WTC11 (cell line): ENCODE results near the gene CPEB4. TPM values are rescaled to one million over a fixed set of nuclear protein-coding genes. Genes with fewer than 3 reads are reported as not detected.

Experiments
- ATAC-seq: fragments of 200-7000 bp; cut with Tn5 transposase; 2 replicates; pipeline ENCODE4 v1.10.0; 2021; ENCODE audit warnings: mild to moderate bottlenecking, moderate library complexity
- CTCF ChIA-PET: fragments of 300-600 bp; sonication (Branson Sonifier 250); formaldehyde crosslinking; loops from one replicate; lab custom pipeline; 2021; ENCODE audit warnings: antibody characterized with exemption; lab: Charles Lee
- POLR2A ChIA-PET: fragments of 350-600 bp; sonication (Branson Sonifier 250); formaldehyde crosslinking; loops from one replicate; lab custom pipeline; 2021; ENCODE audit warnings: antibody characterized with exemption; lab: Charles Lee
- DNase-seq: peaks from one replicate; pipeline ENCODE4 v3.0.0; 2021; ENCODE audit warnings: low spot score
- H3K27ac Mint-ChIP-seq: 2 replicates; pipeline ENCODE4 v1.8.0; 2021; ENCODE audit warnings: mixed read lengths
- H3K27me3 Mint-ChIP-seq: 2 replicates; pipeline ENCODE4 v1.8.0; 2021; ENCODE audit warnings: low read depth, mild to moderate bottlenecking, moderate library complexity, mixed read lengths
- H3K36me3 Mint-ChIP-seq: 2 replicates; pipeline ENCODE4 v1.8.0; 2021; ENCODE audit warnings: mixed read lengths
- H3K4me1 Mint-ChIP-seq: 2 replicates; pipeline ENCODE4 v1.8.0; 2022; ENCODE audit warnings: mixed read lengths
- H3K4me3 Mint-ChIP-seq: 2 replicates; pipeline ENCODE4 v1.8.0; 2021; ENCODE audit warnings: mild to moderate bottlenecking, moderate library complexity, mixed read lengths
- H3K9me3 Mint-ChIP-seq: 2 replicates; pipeline ENCODE4 v1.8.0; 2021; ENCODE audit warnings: mixed read lengths
- E2F4 ChIP-seq: sonication (generic); formaldehyde crosslinking; IDR thresholded peaks from 2 replicates; pipeline ENCODE4 v1.8.1; 2022; ENCODE audit warnings: low read depth, mild to moderate bottlenecking, moderate library complexity, missing genetic modification reagents, borderline replicate concordance
- E2F5 ChIP-seq: sonication (generic); formaldehyde crosslinking; IDR thresholded peaks from 2 replicates; pipeline ENCODE4 v1.8.1; 2022; ENCODE audit warnings: mild to moderate bottlenecking, moderate library complexity, missing genetic modification reagents
- ELF4 ChIP-seq: sonication (generic); formaldehyde crosslinking; IDR thresholded peaks from 2 replicates; pipeline ENCODE4 v1.8.1; 2022; ENCODE audit warnings: low read depth, mild to moderate bottlenecking, moderate library complexity, missing genetic modification reagents
- FOXJ3 ChIP-seq: sonication (generic); formaldehyde crosslinking; IDR thresholded peaks from 2 replicates; pipeline ENCODE4 v1.9.0; 2021; ENCODE audit warnings: missing genetic modification reagents, mild to moderate bottlenecking, borderline replicate concordance
- FOXP4 ChIP-seq: sonication (generic); formaldehyde crosslinking; IDR thresholded peaks from 2 replicates; pipeline ENCODE4 v1.8.0; 2022; ENCODE audit warnings: mild to moderate bottlenecking, missing genetic modification reagents
- KAT7 ChIP-seq: sonication (generic); formaldehyde crosslinking; IDR thresholded peaks from 2 replicates; pipeline ENCODE4 v1.8.1; 2023; ENCODE audit warnings: missing genetic modification reagents, mild to moderate bottlenecking, borderline replicate concordance
- MYBL2 ChIP-seq: sonication (generic); formaldehyde crosslinking; IDR thresholded peaks from 2 replicates; pipeline ENCODE4 v1.8.1; 2023; ENCODE audit warnings: mild to moderate bottlenecking, moderate library complexity, missing genetic modification reagents
- PRDM15 ChIP-seq: sonication (generic); formaldehyde crosslinking; IDR thresholded peaks from 2 replicates; pipeline ENCODE4 v1.8.0; 2022; ENCODE audit warnings: missing genetic modification reagents
- STAT6 ChIP-seq: sonication (generic); formaldehyde crosslinking; conservative IDR thresholded peaks from 2 replicates; pipeline ENCODE4 v1.8.1; 2023; ENCODE audit warnings: mild to moderate bottlenecking, low read depth, missing genetic modification reagents, moderate library complexity
- TEAD1 ChIP-seq: sonication (generic); formaldehyde crosslinking; IDR thresholded peaks from 2 replicates; pipeline ENCODE4 v1.8.0; 2022; ENCODE audit warnings: mild to moderate bottlenecking, missing genetic modification reagents
- ZBTB43 ChIP-seq: sonication (generic); formaldehyde crosslinking; IDR thresholded peaks from 2 replicates; pipeline ENCODE4 v1.8.1; 2023; ENCODE audit warnings: mild to moderate bottlenecking, missing genetic modification reagents
- ZNF416 ChIP-seq: fragments of 250-450 bp; sonication (Bioruptor Pico); IDR thresholded peaks from 2 replicates; pipeline ENCODE4 v1.9.0; 2021; ENCODE audit warnings: mild to moderate bottlenecking, inconsistent platforms
- total RNA-seq: library from RNA; stranded (reverse); gene quantifications from 3 replicates; pipeline ENCODE4 v1.2.3, GENCODE V29; 2021

The CPEB4 gene
- total RNA-seq, 1 experiment from 2014 or later = 12.7 TPM

- Mint-ChIP-seq H3K4me1 (peaks cover 2% of the 10 kb centered on the region; the same call in 1 of the 2 replicates), H3K27me3 (no peaks in the 10 kb centered on the region), H3K36me3 (peaks cover 26% of the 10 kb centered on the region), H3K27ac (no peak overlapping the region), H3K9me3 (no peaks in the 10 kb centered on the region), H3K4me3 (no peak overlapping the region)
- CTCF ChIA-PET = no interaction called here
- DNase-seq (no peak), ATAC-seq (no peak)
- TF ChIP-seq E2F5 (CRISPR knock-in tag) = no peak
- TF ChIP-seq PRDM15 (CRISPR knock-in tag) = no peak
- no peak for TF ChIP-seq MYBL2 (CRISPR knock-in tag)
- no peak for TF ChIP-seq E2F4 (CRISPR knock-in tag)
- POLR2A ChIA-PET = interaction anchor here (0.7 kb wide), 1 partner anchor 9 kb away, joined by 3 read pairs; no protein-coding TSS in a partner anchor
These were observed 65.5 kb downstream of the CPEB4 start for GRCh38 chr5:173953528-173954090.

- no peak overlapping the region for H3K4me3 Mint-ChIP-seq
- no peak for DNase-seq
- POLR2A ChIA-PET = no interaction called here
- no peaks in the 10 kb centered on the region for H3K9me3 Mint-ChIP-seq
- peaks cover 2% of the 10 kb centered on the region; the same call in 1 of the 2 replicates for H3K4me1 Mint-ChIP-seq
- peaks cover 24% of the 10 kb centered on the region for H3K36me3 Mint-ChIP-seq
- no peak for ATAC-seq
- TF ChIP-seq TEAD1 (CRISPR knock-in tag) (no peak), KAT7 (CRISPR knock-in tag) (no peak), ZBTB43 (CRISPR knock-in tag) (no peak), FOXP4 (CRISPR knock-in tag) (no peak), STAT6 (CRISPR knock-in tag) (no peak), FOXJ3 (no peak), ELF4 (CRISPR knock-in tag) (no peak), ZNF416 (CRISPR knock-in tag) (no peak)
- H3K27me3 Mint-ChIP-seq = no peaks in the 10 kb centered on the region
- CTCF ChIA-PET = no interaction called here
- no peak overlapping the region for H3K27ac Mint-ChIP-seq
These were observed 66.7 kb downstream of the CPEB4 start for GRCh38 chr5:173954671-173955521.
